UCSD-AML1 (cell line): ENCODE data around the gene NLGN2.
A peak's percentile ranks its signal among the peaks of the same experiment; 100 is the strongest.

Source experiments
- DNase-seq: peaks from one replicate; lab custom pipeline; 2025; ENCODE audit not compliant: unreplicated experiment; lab: John Stamatoyannopoulos, UW

The NLGN2 gene

GRCh38 chr17:7436556-7437368 lies 29.1 kb downstream of the NLGN2 start:
- peak; percentile 88 for DNase-seq

GRCh38 chr17:7437369-7437863 lies 29.8 kb downstream of the NLGN2 start:
- no peak for DNase-seq

- peak; percentile 72 for DNase-seq
These were observed 30.4 kb downstream of the NLGN2 start for GRCh38 chr17:7437950-7438614.

- DNase-seq = no peak
These were observed 31.2 kb downstream of the NLGN2 start for GRCh38 chr17:7438656-7439460.

- DNase-seq = no peak
These were observed 31.9 kb downstream of the NLGN2 start, which contains the start of gene FGF11 for GRCh38 chr17:7439462-7440112. Gene FGF11 (plus strand): TSS chr17:7439512. CDS start chr17:7439621, 109 bp downstream.

GRCh38 chr17:7440113-7440833 lies 32.6 kb downstream of the NLGN2 start:
- no peak for DNase-seq

- DNase-seq = no peak
These were observed 33.2 kb downstream of the NLGN2 start for GRCh38 chr17:7440834-7441195.

- DNase-seq = no peak
These were observed 33.6 kb downstream of the NLGN2 start for GRCh38 chr17:7441266-7441665.

- DNase-seq = no peak
These were observed 34.5 kb downstream of the NLGN2 start for GRCh38 chr17:7442142-7442541.

GRCh38 chr17:7443499-7444485 lies 36.1 kb downstream of the NLGN2 start:
- no peak for DNase-seq

- no peak for DNase-seq
These were observed 37.3 kb downstream of the NLGN2 start, which contains the start of gene CHRNB1 for GRCh38 chr17:7444682-7445618. Gene CHRNB1 (plus strand): TSS chr17:7445061. CDS start chr17:7445128, 67 bp downstream.

- DNase-seq = no peak
These were observed 37.9 kb downstream of the NLGN2 start for GRCh38 chr17:7445619-7445968.

GRCh38 chr17:7448461-7448860 lies 40.8 kb downstream of the NLGN2 start:
- DNase-seq = no peak

GRCh38 chr17:7459961-7460545 lies 52.4 kb downstream of the NLGN2 start:
- no peak for DNase-seq

- no peak for DNase-seq
These were observed 53.4 kb downstream of the NLGN2 start for GRCh38 chr17:7460850-7461660.

GRCh38 chr17:7462474-7463371 lies 55.1 kb downstream of the NLGN2 start:
- DNase-seq = no peak
